SH-SY5Y (cell line): ENCODE measurements around the gene DGUOK.

ENCODE experiments used
- GATA2 ChIP-seq: IDR thresholded peaks from 2 replicates; pipeline ENCODE4 v1.6.1; 2011; ENCODE audit warnings: mild to moderate bottlenecking, low read depth, low read length
- GATA3 ChIP-seq: IDR thresholded peaks from 2 replicates; pipeline ENCODE4 v1.6.1; 2011; ENCODE audit warnings: low read depth, mild to moderate bottlenecking, low read length, moderate library complexity

DNA sequence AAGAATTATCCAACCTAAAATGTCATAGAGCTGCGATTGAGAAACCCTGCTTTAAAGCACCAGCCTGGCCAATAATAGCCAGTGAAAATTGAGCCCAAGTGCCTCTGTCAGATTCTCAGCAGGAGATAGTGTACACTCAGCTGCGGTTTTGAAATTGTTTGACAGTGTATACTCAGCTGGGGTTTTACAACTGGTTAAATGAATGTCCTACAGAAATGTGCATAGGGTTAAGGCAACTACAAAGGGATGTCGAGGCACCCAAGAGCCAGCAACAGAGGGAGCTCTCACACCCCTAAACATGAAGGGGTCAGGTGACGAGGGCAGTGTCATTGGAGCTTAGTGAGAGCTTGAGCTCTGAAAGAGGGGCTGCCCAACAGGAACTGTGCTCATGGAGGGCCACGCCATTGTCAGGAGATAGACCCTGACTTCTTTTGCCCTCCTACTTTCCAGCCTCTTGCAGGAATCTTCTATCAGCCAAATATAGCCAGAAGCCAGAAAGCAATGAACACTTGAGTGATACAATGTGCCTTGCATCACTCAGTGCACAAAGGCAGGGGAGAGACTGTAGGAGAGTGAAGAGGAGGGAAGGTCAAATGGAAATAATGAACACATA lies 18.7 kb upstream of the DGUOK start:
- TF ChIP-seq GATA3 (no peak), GATA2 (no peak)
